NCI-H2029 (cell line): ENCODE data around the gene SLC38A9.

Experiments used
- DNase-seq: peaks from one replicate; lab custom pipeline; 2025; lab: John Stamatoyannopoulos, UW

Gene SLC38A9

GRCh38 chr5:55650386-55650785 is 61.7 kb downstream of the SLC38A9 start:
- no peak for DNase-seq

DNA sequence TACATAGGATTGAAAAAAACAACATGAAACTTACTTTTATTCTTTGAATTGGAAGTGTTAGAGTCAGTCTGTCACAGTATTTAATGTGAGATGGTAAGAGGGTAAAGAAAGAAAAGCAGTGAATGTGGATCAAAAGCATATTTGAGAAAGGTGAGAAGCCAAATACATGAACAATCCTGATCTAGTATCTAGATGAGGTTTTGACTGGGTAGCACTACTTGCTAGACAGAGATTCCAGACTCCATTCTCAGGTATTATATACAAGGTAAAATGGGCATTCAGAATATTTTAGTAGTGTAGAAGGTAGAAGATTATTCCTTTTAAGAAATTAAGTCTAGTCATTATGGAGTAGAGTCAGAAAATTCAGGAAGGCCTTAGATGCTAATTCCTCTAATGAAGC is 62.2 kb downstream of the SLC38A9 start:
- DNase-seq = no peak

- DNase-seq = no peak
These were observed 66.8 kb downstream of the SLC38A9 start for GRCh38 chr5:55645304-55645703.

DNA sequence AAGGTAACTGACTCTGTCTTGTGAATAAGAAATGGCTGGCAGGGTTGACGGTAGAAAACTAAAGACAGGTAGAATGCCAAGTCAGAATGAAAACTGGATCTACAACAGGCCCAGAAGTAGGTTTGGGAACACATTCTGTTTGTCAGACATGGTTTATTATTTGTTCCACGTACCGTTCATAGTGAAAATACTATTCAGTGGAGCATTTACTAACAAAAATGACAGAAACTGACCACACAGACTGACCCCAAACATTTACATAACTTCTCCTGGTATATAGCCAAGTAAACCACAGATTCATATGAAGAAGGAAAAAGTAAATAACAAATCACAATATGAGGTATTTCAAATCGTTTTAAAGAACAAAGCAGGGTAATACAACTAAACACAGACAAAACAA is 73.7 kb downstream of the SLC38A9 start:
- DNase-seq = peak; percentile 22

- DNase-seq = no peak
These were observed 74.1 kb downstream of the SLC38A9 start for GRCh38 chr5:55638051-55638450.

GRCh38 chr5:55636683-55637082 is 75.4 kb downstream of the SLC38A9 start:
- no peak for DNase-seq

DNA sequence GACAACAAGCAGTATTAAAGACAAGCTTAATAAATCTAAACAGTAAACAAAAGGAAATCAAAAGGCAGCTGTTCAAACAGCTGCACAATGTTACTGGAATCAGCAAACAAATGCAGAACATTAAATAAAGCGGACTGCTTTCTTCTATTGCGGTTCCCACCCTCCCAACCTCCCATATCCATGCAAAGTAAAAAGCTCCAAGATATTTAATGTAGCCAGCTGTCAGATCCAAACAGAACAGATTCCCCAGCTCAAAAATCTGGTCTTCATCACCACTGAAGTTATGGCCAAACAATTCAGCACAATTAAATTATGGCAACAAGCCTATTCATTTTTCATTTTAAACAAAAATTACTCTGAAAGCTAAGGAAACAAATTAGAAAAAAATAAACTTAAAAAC is 75.9 kb downstream of the SLC38A9 start:
- peak; percentile 64 for DNase-seq

DNA sequence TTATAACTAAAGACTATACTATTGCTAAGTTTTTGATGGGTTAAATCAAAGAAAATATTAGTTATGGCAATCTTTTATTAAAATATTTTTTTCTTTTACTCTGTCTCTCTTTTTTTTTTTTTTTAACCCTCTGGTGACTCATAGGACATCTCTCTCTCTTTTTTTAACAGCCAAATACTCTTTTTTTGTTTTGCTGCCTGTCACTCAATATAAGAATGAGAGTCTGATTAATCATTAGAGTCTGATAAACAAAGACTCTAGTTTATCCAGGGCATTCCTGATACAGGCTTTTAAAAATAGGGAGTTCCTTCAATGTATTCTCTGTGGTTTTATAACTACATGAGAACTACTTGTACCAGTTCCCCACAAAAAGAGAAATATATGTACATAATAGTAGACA is 77.3 kb downstream of the SLC38A9 start:
- DNase-seq = no peak

DNA sequence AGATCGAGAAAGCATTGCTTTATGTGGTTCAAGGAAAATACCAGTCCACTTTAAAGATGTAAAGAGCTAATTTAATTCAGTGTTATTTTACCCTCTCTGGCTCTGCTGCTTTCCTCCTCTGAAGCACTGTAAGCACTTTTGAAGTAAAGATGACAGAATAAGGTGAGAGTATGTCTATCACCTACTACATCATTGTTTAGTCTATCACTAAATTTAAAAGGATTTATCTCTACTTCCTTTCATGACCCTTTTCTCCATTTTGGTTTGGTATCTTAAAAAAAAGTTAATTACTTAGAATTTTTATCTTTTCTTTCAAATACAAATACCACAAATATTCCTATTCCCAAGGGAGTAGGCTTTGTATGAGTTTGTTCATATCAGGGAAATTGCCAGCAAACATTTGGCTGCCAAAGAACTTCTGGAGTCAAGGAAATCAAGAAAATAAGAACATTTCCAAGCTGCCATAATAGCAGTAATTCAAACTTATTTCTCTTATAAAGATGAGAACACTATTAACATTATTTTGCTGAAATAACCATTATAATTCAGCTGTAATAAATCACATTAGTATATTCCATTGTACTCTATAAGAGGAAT is 77.8 kb downstream of the SLC38A9 start:
- no peak for DNase-seq

DNA sequence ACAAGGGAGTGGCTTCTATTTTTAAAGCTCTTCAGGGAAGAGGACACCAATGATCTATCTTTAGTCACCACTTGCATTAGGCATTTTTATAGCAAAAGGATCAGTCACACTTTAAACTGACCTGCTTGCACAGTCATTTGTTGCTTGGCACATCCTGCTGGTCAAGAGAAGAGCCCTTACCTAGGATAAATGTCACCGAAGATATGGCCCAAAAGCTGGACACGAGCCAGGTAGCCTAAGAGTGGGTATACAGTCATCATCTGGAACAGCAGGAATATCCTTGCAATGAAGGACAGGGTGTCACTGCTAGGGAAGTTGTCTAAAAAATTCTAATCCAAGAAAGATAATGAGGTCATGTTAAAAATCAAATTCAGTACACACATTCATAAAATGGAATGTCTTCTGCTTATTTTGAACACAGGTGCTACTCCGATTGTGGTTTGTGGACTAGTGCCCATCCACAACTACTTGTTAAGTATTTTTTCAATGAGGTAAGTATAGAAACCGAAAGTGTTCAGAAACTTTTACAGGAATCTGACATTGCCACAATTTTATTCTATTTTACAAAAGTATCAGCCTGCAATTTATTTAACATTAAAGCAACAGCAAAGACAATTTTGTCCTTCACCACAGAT is 78.4 kb downstream of the SLC38A9 start:
- DNase-seq = peak; percentile 71

GRCh38 chr5:55629815-55630214 is 82.3 kb downstream of the SLC38A9 start:
- no peak for DNase-seq

GRCh38 chr5:55626790-55627189 is 85.3 kb downstream of the SLC38A9 start:
- no peak for DNase-seq

- no peak for DNase-seq
These were observed 86.2 kb downstream of the SLC38A9 start for GRCh38 chr5:55625913-55626312.

- DNase-seq = no peak
These were observed 86.6 kb downstream of the SLC38A9 start for GRCh38 chr5:55625589-55625909.

GRCh38 chr5:55624841-55625588 is 87.1 kb downstream of the SLC38A9 start:
- no peak for DNase-seq

DNA sequence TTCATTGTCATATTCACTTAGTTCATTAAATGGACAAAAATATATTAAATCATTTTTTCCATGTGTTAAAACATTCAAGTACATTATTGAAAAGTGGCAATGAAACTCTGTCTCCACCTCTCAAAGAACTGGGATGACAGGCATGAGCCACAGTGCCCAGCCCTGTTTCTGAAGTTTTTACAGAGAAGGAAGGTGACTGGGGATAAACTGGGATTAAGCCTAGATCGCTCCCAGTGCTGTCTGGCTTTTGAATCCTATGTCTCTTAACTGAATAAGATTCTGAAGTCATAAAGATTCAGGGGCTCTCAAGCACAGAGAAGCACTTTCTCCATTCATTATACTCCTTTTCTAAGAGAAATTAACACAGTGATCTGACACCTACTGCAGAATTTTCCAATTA is 88.3 kb downstream of the SLC38A9 start:
- no peak for DNase-seq

GRCh38 chr5:55622460-55622859 is 89.7 kb downstream of the SLC38A9 start:
- no peak for DNase-seq

DNA sequence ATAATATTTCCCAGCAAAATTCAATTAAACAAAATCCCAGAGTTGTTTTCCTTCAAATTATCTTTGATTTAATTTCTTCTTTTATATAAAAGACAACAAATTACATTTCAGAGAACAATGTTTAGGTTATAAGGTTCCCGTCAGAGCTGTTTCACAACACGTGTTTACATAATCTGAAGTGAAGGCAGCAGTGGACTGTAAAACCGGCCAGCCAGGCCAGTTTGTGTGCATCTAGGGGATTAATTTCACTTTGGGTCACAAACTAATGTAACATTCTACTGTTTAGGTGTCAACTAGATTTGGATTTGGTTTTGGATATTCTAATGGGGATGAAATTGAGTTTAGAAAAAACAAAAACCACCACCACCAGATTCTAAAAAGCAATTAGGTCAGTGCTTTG is 90.9 kb downstream of the SLC38A9 start:
- DNase-seq = no peak

GRCh38 chr5:55620766-55621160 is 91.4 kb downstream of the SLC38A9 start:
- DNase-seq = no peak

DNA sequence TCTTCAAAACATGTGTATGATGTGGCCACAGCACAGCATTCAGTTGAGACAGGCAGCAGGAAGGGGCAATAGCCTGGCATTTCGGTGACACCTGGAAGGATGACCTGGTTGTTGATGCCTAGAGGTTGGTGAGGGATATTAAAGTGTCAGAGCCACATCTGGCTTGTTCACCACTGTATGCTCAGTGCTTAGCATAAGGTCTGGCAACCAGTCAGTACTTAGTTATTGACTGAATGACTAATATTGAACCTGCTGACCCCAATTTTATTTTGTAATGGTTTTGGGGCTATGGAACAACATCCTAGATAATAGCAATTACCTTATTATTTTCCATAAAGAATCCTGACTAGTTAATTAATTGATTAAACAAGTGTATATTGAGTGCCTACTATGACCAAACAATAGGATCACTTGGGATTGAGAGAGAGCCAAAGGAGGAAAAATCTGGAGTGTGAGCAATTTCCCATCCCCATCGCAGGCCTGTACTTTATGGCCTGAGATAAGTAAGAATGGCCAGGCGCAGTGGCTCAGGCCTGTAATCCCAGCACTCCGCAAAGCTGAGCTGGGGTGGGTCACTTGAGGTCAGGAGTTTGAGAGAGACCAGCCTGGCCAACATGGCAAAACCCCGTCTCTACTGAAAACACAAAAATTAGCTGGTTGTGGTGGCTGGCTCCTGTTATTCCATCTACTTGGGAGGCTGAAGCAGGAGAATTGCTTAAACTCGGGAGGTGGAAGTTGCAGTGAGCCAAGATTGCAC is 91.9 kb downstream of the SLC38A9 start:
- no peak for DNase-seq

DNA sequence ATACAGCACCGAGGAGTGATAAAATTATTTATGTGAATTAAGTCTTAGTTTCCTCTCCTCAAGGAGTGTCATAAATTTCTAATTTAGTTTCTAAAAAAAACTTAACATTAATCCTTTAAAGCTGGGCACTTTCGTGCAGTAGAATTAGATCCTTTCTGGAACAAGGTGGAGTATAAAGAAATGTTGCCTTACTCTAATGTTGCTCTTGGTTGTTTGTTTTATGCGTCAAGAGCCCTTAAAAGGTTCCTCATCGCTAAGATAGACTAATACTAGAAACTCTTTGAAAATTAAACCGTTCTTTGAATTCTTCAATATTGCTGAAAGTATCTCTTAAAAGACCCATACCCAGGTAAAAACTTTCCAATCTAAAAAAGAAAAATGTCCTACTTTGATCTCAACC is 93.8 kb downstream of the SLC38A9 start:
- DNase-seq = no peak

DNA sequence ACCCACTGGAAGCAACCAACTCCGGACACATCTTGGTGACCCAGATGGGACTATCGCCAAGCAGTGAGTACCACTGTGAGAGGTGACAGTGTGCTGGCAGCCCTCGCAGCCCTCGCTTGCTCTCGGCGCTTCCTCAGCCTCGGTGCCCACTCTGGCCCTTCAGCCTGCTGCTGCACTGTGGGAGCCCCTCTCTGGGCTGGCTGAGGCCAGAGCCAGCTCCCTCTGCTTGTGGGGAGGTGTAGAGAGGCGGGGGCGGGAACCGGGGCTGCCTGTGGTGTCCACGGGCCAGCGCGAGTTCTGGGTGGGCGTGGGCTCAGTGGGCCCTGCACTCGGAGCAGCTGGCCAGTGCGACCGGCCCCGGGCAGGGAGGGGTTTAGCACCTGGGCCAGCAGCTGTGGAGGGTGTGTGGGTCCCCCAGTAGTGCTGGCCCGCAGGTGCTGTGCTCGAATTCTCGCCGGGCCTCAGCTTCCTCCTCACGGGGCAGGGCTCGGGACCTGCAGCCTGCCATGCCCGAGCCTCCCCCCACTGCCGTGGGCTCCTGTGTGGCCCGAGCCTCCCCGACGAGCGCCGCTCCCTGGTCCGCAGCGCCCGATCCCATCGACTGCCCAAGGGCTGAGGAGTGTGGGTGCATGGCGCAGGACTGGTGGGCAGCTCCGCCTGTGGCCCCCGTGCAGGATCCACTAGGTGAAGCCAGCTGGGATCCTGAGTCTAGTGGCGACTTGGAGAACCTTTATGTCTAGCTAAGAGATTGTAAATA is 98.8 kb downstream of the SLC38A9 start:
- DNase-seq = no peak
